C4-2B (cell line): Measurements from ENCODE around the gene C1QTNF1.

Experiments
- ZFX ChIP-seq: fragments of 450-650 bp; IDR thresholded peaks from 2 replicates; pipeline ENCODE4 v1.6.1; 2017
- TF ChIP-seq, protein P1 (sequence below): fragments of 450-650 bp; conservative IDR thresholded peaks from 2 replicates; pipeline ENCODE4 v1.5.1; 2017; ENCODE audit warnings: mild to moderate bottlenecking

DNA sequence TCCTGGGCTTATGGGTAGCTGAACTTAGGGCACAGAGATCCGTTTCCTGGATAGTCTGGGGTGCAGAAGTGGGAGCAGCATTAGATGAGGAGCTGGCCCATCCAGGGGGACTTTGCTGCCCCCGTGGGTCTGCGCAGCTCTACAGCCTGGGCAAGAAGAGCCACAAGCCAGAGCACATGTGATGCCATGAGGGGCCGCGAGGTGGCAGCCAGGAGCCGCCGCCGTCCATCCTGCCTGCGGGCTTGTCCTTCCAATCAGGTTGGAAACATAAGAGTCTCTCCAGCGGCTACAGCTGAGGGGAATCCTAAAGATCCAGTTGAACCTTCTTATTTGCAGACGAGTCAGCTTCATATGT is 21.9 kb downstream of the C1QTNF1 start:
- TF ChIP-seq, protein P1, sequence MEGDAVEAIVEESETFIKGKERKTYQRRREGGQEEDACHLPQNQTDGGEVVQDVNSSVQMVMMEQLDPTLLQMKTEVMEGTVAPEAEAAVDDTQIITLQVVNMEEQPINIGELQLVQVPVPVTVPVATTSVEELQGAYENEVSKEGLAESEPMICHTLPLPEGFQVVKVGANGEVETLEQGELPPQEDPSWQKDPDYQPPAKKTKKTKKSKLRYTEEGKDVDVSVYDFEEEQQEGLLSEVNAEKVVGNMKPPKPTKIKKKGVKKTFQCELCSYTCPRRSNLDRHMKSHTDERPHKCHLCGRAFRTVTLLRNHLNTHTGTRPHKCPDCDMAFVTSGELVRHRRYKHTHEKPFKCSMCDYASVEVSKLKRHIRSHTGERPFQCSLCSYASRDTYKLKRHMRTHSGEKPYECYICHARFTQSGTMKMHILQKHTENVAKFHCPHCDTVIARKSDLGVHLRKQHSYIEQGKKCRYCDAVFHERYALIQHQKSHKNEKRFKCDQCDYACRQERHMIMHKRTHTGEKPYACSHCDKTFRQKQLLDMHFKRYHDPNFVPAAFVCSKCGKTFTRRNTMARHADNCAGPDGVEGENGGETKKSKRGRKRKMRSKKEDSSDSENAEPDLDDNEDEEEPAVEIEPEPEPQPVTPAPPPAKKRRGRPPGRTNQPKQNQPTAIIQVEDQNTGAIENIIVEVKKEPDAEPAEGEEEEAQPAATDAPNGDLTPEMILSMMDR = peak; percentile 98
- no peak for TF ChIP-seq ZFX
